Stimulated activated naive CD8-positive, alpha-beta T cell treated with anti-CD3 and anti-CD28 coated beads, Interleukin-15, amount 100 ng/mL, for 72 hours (primary cell): Measurements from ENCODE around the gene FRG2.
A peak's percentile ranks its signal among the peaks of the same experiment; 100 is the strongest.
"Not testable (repeated sequence)": the region's sequence is repeated elsewhere in the genome, so short reads cannot be mapped to it uniquely, and the experiment has no call there.

Source experiments
- ATAC-seq: fragments of 150-1000 bp; cut with Tn5 transposase; 2 replicates; pipeline ENCODE4 v1.10.0; 2021; ENCODE audit warnings: mild to moderate bottlenecking, moderate library complexity
- DNase-seq, 2 donors: peaks; one replicate each; pipeline ENCODE4 v3.0.0; 2021 to 2022
- H3K27ac Mint-ChIP-seq, 2 donors: one replicate each; pipeline ENCODE4 v1.8.0; 2022; ENCODE audit warnings: mild to moderate bottlenecking in 2 of 2, mixed read lengths in 2 of 2, moderate library complexity in 2 of 2
- H3K27me3 Mint-ChIP-seq: one replicate; pipeline ENCODE4 v1.8.0; 2022; ENCODE audit warnings: mixed read lengths
- H3K4me1 Mint-ChIP-seq: one replicate; pipeline ENCODE4 v1.8.0; 2022; ENCODE audit warnings: mild to moderate bottlenecking, mixed read lengths
- H3K4me3 Mint-ChIP-seq, 2 donors: one replicate each; pipeline ENCODE4 v1.8.0; 2022; ENCODE audit warnings: mild to moderate bottlenecking in 2 of 2, mixed read lengths in 2 of 2, moderate library complexity in 1 of 2
- H3K9me3 Mint-ChIP-seq, 2 donors: one replicate each; pipeline ENCODE4 v1.8.0; 2022; ENCODE audit warnings: mixed read lengths in 2 of 2

FRG2 gene

GRCh38 chr4:189980292-189980691 lies 46.8 kb downstream of the FRG2 start:
- peak overlapping the region in 1 of 2 donors; percentile 90 for H3K27ac Mint-ChIP-seq
- not testable (repeated sequence) for DNase-seq, H3K4me1 Mint-ChIP-seq, H3K4me3 Mint-ChIP-seq, H3K27me3 Mint-ChIP-seq, H3K9me3 Mint-ChIP-seq
- peak; percentile 43 for ATAC-seq

GRCh38 chr4:189979196-189980047 lies 47.6 kb downstream of the FRG2 start:
- no peaks in the 10 kb centered on the region for H3K9me3 Mint-ChIP-seq
- H3K4me1 Mint-ChIP-seq, result no peaks in the 10 kb centered on the region
- no peak overlapping the region for H3K4me3 Mint-ChIP-seq
- DNase-seq (no peak), ATAC-seq (no peak)
- no peaks in the 10 kb centered on the region for H3K27me3 Mint-ChIP-seq
- H3K27ac Mint-ChIP-seq, result no peak overlapping the region
